Activated naive CD4-positive, alpha-beta T cell treated with Interleukin-2 at 50 U/mL for 16 hours (primary cell): Measurements from ENCODE around the gene SUGCT.

Source experiments
- DNase-seq: peaks from one replicate; pipeline ENCODE4 v3.0.0-alpha.2; 2020

Gene SUGCT

DNA sequence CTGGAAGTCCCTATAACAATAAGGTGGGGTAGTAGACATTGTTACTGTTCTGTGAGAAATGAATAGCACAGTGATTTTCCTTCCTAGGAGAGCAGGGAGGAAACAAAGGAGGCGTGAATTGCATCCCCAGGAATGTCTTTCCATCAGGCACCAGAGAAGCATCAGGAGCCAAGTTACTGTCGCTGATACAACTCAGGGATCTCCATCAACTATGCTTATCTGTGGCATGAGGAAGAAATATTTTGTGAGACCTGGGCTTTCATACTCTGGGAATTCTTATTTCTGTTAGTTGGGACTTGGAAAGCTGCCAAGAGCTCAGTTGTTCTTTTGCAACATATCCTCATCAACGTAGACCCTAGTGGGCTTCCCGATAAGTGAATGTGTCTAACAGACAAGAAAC is 622.3 kb downstream of the SUGCT start:
- DNase-seq, result no peak

DNA sequence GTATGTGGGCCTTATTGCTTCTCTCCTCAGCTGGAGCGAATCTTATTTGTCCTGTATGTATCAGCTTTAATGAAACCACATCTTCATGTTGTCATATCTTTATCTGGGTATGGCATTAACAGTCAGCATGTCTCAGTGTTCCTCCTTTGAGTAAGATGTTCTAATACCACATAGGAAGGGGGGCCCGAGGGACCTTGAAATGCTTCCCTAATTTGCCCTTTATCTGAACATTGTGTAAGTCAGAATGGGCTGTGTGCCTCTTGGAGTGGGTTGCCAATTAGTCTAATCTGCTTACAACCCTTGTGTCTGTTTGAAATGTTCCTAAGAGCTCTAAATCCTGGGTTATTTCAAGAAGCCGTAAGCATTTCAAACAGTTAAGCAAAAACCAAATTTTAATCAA is 623.8 kb downstream of the SUGCT start:
- DNase-seq, result no peak

DNA sequence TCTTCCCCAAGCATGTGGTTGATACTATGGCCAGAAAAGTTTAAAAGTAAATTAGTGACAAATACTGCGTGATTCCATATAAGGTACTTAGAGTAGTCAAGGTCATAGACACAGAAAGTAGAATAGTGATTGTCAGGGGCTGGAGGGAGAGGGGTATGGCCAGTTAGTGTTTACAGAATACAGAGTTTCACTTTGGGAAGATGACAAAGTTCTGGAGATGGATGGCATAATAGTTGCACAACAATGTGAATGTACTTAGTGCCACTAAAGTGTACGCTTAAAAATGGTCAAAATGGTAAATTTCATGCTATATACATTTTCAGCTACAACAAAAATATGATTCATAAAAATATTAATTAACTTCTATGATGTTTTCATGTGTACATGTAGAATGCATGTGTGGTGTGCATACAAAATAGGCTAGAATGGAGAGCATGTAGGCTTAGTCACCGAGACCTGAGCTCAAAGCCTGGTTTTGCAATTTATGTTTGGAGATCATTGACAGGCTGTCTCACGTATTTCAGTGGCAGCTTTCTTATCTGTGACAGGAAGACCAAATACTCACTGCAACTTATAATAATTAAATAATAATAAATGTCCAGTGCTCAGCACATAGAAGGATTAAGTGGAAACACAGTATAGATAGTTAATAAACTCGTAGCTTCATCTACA is 625.6 kb downstream of the SUGCT start:
- no peak for DNase-seq

DNA sequence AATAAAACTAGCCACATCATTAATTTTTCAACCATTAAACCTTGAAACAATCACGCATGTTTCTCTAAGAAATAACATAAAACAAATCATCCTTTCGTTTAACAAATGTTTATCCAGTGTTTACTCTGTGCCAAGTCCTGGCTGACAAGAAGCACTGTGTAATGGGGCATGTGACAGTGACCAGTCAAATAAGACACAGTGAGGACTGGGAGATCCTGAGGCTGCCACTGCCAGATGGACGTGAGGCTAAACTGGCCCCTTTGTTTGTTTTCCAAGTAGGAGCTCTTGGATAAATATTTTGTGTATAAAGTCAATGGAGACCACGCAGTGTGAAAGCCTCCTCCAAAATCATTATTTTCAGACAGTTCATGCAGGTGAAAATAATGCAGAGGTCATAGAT is 626.2 kb downstream of the SUGCT start:
- no peak for DNase-seq

DNA sequence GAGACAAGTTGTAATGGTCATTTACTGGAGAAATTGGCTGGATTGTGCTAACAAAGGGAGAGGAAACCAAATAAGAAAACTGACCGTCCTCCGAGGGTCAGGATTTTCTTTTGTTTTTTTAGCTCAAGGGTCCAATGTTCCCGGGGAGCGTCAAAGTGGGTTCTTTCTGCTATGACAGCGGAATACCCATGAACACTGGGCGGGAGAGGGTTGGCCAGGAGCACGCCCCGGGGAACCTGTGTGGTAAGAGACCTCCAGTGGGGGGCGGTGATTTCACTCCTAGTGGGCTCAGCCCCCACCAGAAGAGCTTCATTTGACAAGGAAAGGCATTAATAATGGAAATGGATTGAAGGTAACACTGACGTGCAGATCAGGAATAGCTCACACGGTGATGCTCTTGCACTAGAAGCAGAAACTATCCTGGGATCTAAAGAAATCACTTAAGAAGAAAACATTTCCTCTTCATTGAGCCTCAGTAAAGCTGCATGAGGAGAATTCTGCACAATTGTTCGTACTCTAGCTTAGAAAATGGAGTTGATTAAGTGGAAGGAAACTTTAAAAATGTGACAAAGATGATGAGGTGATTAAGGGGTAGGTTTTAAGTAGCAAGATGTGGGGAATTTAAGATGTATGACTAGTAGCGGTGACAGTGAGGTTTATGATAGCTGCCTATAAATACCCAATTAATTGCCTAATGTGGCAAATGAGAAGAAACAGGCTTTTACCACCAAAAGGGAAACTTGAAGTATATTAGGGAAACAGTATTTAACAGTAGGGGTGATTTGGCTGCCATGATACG is 627.2 kb downstream of the SUGCT start:
- no peak for DNase-seq

DNA sequence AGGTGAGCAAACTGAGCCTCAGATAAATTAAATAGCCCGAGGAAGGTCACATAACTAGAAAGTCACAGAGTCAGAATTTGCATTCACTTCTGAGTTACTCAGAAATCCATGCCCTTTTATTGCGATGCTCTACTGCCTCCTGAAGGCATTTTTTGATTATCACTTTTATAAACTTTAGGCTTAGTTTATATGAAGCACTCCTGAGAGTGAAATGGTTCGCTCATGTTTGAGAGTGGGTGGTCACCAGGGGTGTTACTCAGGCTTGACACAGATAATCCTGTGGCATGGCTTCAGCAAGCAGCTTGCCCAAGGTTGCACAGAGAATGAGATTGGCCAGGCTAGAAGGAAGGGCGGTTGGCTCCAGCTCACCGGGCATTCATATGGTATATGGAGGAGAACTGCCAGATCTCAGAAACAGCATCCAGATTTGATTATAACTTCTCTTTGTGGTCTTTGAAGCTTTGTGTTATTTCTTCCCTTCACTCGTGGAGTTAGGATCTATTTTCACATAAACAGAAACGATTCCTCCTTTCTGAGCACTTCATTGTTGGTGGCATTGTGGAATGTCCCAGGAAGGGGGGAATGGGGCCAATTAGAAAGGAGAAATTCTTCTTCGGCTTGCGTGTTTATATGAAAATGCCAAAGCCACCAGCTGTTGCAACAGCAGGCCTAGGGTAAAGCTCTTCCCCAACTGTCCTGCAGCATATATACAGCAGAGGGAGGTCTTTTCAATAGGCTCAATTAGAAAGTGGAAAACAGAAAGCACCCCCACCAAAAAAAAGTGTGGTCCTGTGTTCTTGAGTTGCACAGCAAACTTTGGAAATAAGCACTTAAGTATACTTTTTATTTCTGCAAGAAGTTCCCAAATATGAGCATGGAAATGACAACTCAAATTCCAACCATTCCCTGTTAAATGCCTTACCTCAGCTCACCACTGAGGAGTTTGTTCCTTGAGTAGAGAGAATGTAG is 628.8 kb downstream of the SUGCT start:
- no peak for DNase-seq

DNA sequence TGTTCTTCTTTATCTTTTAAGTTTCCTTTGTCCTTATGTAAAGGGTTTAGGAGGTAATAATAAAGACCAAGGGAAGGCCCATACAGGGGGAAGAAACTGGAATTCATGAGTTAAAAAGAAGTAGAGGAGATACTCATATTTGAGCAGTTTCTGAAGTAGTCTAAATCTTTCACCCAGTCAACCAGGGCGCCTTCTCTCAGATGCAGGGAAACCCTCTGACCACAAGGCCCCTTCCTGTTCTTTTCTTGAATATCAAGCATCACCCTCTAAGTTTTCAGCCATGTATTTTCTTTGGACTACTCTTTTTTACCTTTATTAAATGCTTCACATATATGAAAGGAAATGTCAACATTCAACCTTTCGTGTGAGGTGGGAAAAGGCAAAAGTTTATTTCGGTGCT is 630.8 kb downstream of the SUGCT start:
- DNase-seq, result no peak

DNA sequence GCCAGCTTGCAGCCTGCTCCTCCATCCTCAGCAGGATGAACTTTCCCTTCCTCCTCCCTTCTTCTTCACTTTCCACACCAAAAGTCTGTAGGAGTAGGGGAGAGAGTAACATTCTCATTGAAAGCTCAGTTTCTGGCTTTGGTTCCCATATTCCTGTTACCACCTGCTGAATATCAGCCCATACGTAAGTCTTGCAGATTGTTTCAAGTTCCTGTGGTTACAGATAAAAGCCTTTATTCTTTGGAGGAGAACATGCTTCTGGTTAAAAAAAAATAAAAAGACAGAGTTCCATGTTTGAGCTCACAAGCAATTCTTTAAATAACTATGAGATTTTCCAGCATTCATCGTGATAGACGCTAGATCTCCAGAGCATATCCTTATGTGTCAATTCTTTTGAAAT is 637.3 kb downstream of the SUGCT start:
- no peak for DNase-seq

DNA sequence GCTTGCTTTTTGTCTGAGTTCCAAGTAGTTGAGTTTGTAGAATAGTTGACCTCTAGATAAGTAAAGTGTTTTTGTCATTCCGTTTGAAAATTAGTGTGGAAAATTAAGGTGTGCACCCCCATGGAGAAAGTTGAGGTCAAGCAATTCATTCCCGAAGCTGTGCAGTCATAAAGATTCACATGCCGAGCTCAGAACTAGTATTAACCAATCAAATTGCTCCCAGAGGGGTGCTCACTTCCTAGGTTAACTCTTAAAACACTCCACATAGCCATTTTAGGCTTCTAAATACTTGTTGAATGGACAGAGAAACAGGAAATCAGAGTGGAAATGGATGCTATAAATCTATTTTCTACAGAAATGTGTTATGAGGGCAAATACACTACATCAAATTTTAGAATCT is 638.9 kb downstream of the SUGCT start:
- no peak for DNase-seq

DNA sequence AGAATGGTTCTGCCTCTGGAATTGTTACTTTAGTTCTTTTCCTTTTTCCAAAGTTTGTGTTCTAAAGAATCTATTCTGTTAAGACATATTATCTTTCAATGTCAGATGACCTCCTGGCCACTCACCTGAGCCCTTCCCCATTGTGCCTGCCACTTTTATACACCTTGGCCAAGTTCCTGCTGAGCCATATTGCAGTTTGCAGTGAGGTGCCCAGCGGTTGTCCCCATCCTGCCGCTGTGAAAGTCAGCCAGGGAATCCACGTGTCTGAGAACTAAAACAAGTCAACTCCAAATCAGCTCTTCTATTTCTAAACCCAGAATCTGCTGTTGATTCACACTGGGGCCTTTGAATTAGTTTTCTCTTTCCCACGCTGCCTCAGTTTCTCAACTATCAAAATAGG is 641.1 kb downstream of the SUGCT start:
- DNase-seq, result no peak

DNA sequence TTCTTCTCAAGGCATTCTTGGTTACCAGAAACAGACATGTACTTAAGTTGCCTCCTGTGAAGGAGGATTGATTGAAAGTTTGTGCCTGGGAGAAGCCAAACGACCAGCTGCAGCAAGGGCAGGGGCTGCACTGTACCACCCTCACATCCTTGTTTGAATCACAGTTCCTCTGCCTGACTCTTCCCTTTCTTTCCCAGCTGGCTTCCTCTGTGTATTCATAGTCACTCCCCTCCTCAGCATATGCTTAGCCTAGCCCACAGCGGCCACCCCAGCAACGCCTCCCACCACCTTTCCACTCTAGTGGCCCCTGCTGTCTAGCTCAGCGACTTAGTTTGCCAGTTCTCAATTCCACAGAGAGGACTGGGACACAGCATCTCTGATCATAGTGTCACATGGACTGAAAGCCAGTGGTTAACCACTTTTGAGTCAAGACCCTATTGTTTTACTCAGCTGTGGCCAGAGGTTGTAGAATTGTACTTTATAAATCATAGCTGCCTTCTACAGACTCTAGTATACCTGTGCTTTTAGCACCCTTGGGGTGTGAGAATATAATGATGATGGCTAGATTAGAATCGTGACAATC is 643.0 kb downstream of the SUGCT start:
- no peak for DNase-seq

DNA sequence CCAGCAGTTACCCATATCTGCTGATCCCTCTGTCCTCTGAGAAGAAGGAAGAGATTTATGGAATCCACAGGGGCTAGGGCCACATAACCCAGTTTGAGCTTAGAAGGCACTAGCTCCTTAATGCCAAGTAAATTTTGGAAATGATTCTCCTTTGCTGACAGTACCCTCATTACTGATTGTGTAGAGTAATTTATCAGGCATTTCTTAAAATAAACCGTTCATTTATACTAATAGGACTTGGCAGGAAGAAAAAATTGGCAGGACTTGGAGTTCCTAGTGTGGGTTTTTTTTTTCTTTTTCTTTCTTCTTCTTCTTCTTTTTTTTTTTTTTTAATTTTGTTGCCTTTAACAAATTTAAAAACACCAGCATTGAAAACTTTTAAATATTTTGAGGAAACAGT is 645.7 kb downstream of the SUGCT start:
- DNase-seq, result no peak

DNA sequence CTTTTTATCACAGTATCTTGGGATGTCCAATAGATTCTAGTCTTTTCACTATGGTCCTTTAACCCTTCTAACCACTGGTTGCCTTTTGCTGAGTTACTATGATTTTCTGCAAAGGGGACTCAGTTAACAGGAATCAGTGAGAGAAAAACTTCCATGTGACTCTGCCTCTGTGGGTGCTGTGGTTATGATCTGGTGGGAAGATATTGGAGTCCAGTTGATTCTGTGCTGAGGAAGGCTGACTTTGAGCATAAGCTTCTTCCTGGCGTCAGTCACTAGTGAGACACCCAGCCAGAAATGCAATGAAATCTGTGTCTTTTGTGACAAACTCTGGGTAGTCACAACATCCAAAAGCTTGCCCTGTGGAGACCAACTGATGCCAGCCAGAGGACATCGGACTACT is 648.0 kb downstream of the SUGCT start:
- no peak for DNase-seq

DNA sequence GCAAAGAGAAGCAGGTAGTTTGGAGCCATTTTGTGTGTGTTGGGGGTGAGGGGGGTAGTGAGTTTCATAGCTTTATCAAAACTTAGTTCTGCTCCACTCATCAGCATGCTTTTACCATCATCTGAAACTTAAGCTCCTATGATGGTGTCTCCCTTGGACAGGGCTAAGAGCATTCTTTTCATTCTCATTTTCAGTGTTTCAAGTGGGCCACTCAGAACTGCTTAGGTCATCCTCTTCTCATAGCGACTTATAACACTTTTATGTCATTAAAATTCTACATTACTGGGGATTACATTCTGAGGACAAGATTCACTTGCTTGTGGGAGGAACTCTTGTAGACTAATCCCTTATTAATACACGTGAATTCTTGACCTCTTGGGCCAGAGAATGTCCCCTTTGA is 649.4 kb downstream of the SUGCT start:
- DNase-seq, result no peak

DNA sequence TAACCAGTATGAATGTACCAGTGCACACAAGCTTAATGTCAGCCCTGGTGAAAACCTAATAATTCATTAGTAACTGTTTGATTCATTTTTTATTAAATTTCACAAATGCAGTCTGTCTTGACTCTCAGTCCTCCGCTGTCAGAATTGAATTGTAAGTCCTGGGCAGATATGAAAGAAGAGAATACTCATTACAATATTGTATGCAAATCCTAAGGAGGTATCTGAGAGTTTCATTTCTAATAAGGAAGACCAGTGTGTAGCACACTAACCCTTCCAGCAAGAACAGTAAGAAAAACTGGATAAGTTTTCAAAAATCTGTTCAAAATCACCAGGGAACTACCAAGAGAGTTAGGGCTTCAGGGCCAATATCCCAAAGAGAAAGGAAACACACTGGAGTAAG is 652.1 kb downstream of the SUGCT start:
- DNase-seq, result no peak

DNA sequence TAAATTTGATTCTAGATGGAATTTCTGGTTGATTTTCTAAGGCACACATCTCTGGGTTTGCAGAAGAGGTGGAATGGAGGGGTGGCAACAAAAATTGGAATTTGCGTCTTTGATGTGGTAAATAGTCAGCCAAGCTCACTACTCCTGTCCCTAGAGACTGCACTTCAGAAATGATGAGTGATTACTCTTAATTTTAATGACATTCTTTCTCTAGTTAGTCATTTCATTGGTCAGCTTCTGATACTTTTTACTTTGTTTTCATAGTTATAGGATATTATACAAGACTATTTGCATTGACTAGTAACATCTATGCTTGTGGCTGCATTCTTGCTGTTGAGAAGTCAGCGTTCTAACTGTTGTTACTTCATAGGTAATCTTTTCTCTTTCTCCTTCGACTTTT is 658.3 kb downstream of the SUGCT start:
- DNase-seq, result no peak

DNA sequence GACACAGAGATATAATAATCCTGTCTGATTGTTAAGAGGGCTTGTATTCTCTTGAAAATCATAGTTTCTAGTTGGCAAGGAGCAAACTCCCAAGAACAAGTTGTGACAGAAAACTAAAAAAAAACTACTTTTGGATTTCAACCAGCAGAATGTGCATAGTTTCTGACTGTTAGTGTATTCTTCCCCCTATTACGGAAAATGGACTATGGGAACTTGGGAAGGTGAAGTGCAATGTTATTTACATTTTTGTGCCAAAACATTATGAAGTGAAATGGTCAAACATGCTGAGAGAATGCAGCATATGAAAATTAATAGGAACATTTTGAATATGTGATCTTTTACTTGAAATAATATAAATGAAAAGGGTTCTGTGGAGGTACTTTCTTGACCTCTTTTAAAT is 660.8 kb downstream of the SUGCT start:
- no peak for DNase-seq

DNA sequence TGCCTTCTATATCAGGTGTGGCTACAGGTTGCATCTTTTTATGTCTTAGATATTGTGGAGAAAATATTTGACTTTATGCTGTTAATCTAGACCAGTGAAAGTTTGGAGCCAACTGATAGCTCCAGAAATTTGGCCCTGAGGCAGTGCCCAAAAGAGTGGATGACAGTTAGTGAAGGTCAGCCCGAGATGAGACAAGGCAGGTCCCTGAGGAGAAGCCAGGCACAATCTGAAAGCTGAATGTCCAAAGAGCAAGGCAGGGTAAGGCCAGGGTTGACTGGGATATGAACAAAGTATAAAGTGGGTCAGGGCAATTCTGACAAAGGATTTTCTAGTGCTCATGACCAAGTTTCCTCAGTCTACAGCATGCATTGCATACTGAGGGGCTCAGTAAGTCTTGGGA is 661.9 kb downstream of the SUGCT start:
- no peak for DNase-seq

DNA sequence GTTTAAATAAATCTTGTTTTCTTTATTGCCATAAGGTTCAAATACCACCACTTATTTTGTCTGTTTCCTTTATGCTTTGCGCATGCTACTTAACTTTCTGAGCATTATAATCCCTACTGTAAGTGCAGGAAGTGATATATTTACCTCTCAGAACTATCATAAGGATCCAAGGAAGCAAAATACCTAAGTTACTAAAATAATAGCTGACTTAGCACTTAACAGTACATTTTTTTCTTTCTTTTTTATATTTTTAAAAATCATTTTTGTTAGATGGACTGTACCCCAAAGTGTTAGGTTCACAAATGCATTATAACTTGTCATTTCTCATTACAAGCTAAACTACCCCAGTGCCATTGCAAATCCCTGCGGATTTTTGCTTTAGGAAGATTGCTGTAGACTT is 663.8 kb downstream of the SUGCT start:
- no peak for DNase-seq

DNA sequence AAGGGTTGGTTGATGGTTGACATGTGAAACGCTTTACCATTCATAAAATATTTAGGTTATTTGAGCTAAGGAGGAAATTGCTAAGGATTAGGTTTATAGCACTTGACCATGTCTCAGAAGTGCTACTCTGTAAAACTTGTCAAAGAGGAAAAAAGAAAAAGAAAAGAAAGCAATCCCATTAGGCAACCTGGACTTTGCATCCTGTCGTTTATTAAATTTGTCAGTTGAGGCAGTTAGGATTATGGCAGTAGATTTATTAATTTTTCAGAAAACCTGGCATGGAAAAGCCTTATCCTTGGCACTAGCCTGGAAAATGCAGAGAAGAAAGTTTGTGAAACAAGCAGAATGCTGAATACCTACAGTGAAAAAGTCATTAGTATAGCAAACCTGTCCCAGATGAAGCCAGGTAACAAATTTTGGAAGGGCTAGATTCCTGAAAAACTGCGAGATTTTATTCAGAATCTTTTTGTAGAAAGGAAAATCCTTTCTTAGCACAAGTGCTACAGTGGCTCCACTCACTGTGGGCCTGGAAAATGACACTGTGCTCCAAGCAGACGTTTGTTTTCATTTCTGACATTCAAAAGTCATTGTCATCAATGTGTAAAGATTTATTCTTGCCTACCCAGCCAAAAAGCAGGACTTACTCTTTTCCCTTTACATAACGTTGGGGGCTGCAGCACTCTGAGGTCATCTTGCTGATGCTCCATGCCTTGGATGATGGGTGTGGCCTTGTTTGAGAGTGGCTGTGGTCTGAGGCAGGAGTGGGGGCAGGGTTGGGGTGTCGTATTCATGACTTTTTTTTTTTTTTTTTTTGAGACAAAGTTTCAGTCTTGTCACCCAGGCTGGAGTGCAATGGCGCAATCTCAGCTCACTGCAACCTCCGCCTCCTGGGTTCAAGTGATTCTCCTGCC is 664.9 kb downstream of the SUGCT start:
- DNase-seq, result no peak

DNA sequence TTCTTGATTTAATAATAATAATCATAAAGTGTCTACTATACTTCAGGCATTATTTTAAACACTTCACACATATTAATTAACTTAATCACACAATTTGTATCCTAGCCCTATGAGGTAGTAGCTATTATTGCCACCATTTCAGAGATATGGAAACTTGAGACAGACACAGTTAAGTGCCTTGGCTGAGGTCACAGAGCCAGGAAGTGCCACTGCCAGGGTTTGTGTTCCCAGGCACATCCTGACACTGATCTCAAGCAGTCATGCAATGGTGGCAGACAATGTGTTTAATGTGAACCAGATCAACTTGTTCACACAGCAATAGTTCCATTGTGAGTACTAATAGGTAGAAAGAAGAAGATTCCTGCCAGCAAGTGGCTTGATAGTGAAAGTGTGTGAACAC is 666.0 kb downstream of the SUGCT start:
- DNase-seq, result no peak

DNA sequence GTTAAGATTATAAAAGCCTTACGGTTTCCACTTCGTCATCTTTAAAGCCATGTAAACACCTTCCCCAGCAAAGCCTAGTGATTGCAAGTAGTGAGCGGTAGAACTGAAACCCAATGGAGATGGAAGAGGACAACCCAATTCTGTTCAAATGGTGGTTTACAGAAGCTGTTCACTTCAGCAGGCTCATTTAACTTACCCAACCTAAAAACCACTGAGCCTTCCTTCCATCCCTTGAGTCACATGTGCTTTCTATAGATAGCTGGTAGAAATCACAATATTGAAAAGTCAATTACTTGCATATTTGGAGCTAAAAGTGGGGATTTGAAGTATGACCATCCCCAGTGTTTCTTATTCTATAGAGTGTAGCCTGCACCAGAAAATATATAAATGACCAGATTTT is 667.7 kb downstream of the SUGCT start:
- DNase-seq, result no peak
